ENCODE results near the gene COL9A1. TPM values are rescaled to one million over a fixed set of nuclear protein-coding genes. Genes with fewer than 3 reads are reported as not detected.

COL9A1 gene
- total RNA-seq (2022; extraction: Qiagen RNA extraction) = 0.03 to 0.05 TPM in 2 of 5 replicates, not detected in the others

GRCh38 chr6:70303034-70303525, at the start of gene COL9A1:
Gene COL9A1 (minus strand): TSS chr6:70303084. CDS start chr6:70302924, 160 bp downstream.

Other genes starting within 250 kb of the COL9A1 start
- 9.6 to 12.3 TPM (median 10.7 TPM) in 5 replicates for gene FAM135A, start 110.4 kb upstream of the COL9A1 start, total RNA-seq (2022; extraction: Qiagen RNA extraction)

All from A549 treated with CORT108297 at 1 μM for 4 hours (cell line).